ENCODE data around the gene C6orf15. TPM values are rescaled to one million over a fixed set of nuclear protein-coding genes. Genes with fewer than 3 reads are reported as not detected.

C6orf15 gene
- total and polyA plus RNA-seq, 2 of the 8 experiments (the other 6 are each of a cell fraction or from before 2014, with no cell fraction given): not detected

- TF ChIP-seq KDM4A (IDR thresholded peaks at IDR 0.05; ENCODE audit: low read depth, low read length, severe bottlenecking): no peak
Observed at GRCh38 chr6:31139599-31139998, 27.2 kb upstream of the C6orf15 start (continued).

Measured in H1 (cell line).